ENCODE data around the gene BCCIP. TPM values are rescaled to one million over a fixed set of nuclear protein-coding genes. Genes with fewer than 3 reads are reported as not detected.

BCCIP gene
- 49.3 and 52.2 TPM in 2 replicates for total RNA-seq (2022)
- Bru-seq, nascent RNA = percentile 78 among the genes with signal in this experiment
- BruChase-seq, experiment 1, labeled RNA remaining after a 6-hour chase = percentile 75 among the genes with signal in this experiment
- BruChase-seq, experiment 2, labeled RNA remaining after a 2-hour chase = percentile 69 among the genes with signal in this experiment
- long read RNA-seq, transcript BCCIP-202 (7 exons, 2,337 nt) = minor isoform, 7 of 116 reads
- long read RNA-seq, transcript BCCIP-203 (8 exons, 1,433 nt) = minor isoform, 34 of 116 reads
- long read RNA-seq, transcript BCCIP-201 (7 exons, 1,236 nt) = major isoform, 61 of 116 reads
- long read RNA-seq, partial matches to known transcripts = 6 of 116 reads
- long read RNA-seq, other reads (novel, unspliced or antisense) = 8 of 116 reads

DNA sequence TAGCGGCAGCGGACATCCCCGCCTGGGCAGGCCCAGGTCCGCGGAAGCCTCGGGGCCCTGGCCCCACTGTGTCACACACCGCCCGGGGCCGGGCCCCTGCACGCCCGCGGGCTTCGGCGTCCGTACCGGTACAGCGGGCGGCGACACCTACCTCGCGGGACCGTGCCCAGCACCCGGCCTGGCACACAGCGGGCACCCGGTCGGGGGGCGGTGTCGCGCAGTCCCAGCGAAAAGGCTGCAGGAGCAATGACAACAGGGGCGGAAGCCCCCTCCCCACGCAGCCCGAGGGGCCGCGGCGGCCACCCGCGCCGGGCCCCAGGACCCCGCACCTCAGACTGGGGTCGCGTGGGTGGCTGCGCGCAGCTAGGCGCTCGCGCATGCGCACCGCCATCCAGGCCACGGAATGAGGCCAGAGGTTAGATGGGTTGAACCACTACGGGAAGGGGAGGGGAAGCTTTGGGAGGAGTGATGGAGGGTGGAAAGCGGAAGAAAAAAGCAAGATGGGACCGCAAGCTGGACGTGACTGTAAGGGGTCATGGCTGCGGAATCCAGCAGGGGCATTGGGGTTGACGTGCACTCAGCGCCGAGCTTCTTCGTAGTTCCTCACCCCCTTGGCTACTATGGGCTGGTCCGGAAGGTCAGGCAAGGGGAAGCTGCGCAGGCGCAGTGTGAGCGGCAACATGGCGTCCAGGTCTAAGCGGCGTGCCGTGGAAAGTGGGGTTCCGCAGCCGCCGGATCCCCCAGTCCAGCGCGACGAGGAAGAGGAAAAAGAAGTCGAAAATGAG, at the start of gene BCCIP, which contains the start of gene UROS:
Gene BCCIP, plus strand, starts transcription at position 669 of the 785 bp plus-strand sequence. Its CDS starts 12 bp downstream, at position 681.
Gene UROS, minus strand, starts transcription at position 381 of the 785 bp plus-strand sequence. CDS start 6,759 bp downstream, outside the sequence.
- Mint-ChIP-seq H3K4me3 (ENCODE audit: low read depth, unreplicated experiment) (no peak within 1 kb of the TSS), H3K4me1 (ENCODE audit: low read depth, unreplicated experiment) (peaks cover 11% of the 10 kb centered on the region), H3K27ac (ENCODE audit: unreplicated experiment) (no peak within 1 kb of the TSS), H3K36me3 (ENCODE audit: insufficient read depth, unreplicated experiment) (peaks cover 14% of the 10 kb centered on the region), H3K9me3 (ENCODE audit: low read depth, unreplicated experiment) (no peaks in the 10 kb centered on the region), H3K27me3 (ENCODE audit: unreplicated experiment) (no peaks in the 10 kb centered on the region)
- CTCF ChIA-PET = no interaction called here
- intact Hi-C loops (cut with micrococcal nuclease; ENCODE audit: unreplicated experiment) = no loop called here
- TF ChIP-seq, protein P1, sequence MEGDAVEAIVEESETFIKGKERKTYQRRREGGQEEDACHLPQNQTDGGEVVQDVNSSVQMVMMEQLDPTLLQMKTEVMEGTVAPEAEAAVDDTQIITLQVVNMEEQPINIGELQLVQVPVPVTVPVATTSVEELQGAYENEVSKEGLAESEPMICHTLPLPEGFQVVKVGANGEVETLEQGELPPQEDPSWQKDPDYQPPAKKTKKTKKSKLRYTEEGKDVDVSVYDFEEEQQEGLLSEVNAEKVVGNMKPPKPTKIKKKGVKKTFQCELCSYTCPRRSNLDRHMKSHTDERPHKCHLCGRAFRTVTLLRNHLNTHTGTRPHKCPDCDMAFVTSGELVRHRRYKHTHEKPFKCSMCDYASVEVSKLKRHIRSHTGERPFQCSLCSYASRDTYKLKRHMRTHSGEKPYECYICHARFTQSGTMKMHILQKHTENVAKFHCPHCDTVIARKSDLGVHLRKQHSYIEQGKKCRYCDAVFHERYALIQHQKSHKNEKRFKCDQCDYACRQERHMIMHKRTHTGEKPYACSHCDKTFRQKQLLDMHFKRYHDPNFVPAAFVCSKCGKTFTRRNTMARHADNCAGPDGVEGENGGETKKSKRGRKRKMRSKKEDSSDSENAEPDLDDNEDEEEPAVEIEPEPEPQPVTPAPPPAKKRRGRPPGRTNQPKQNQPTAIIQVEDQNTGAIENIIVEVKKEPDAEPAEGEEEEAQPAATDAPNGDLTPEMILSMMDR (IDR thresholded peaks at IDR 0.05; ENCODE audit: unreplicated experiment) = no peak
- BruUV-seq (replicated peaks) = no TSS peak
- DNase-seq = peak; percentile 79

GRCh38 chr10:125773687-125774543, 49.4 kb upstream of the BCCIP start:
- intact Hi-C loops (cut with micrococcal nuclease; ENCODE audit: unreplicated experiment) = no loop called here
- Mint-ChIP-seq H3K4me3 (ENCODE audit: low read depth, unreplicated experiment) (no peak overlapping the region), H3K27ac (ENCODE audit: unreplicated experiment) (no peak overlapping the region), H3K9me3 (ENCODE audit: low read depth, unreplicated experiment) (peaks cover 3% of the 10 kb centered on the region), H3K27me3 (ENCODE audit: unreplicated experiment) (peaks cover 32% of the 10 kb centered on the region), H3K4me1 (ENCODE audit: low read depth, unreplicated experiment) (no peaks in the 10 kb centered on the region), H3K36me3 (ENCODE audit: insufficient read depth, unreplicated experiment) (no peaks in the 10 kb centered on the region)
- TF ChIP-seq, protein P1 (IDR thresholded peaks at IDR 0.05; ENCODE audit: unreplicated experiment) = no peak
- DNase-seq = no peak
- CTCF ChIA-PET = no interaction called here
- no TSS peak for BruUV-seq (replicated peaks)

- no peaks in the 10 kb centered on the region for H3K4me1 Mint-ChIP-seq (ENCODE audit: low read depth, unreplicated experiment)
- CTCF ChIA-PET = no interaction called here
- peak overlapping the region; percentile 3 for H3K27ac Mint-ChIP-seq (ENCODE audit: unreplicated experiment)
- H3K27me3 Mint-ChIP-seq (ENCODE audit: unreplicated experiment) = peaks cover 32% of the 10 kb centered on the region
- no TSS peak for BruUV-seq (replicated peaks)
- DNase-seq = no peak
- TF ChIP-seq, protein P1 (IDR thresholded peaks at IDR 0.05; ENCODE audit: unreplicated experiment) = no peak
- H3K4me3 Mint-ChIP-seq (ENCODE audit: low read depth, unreplicated experiment) = no peak overlapping the region
- H3K9me3 Mint-ChIP-seq (ENCODE audit: low read depth, unreplicated experiment) = peaks cover 3% of the 10 kb centered on the region
- intact Hi-C loops (cut with micrococcal nuclease; ENCODE audit: unreplicated experiment) = no loop called here
- H3K36me3 Mint-ChIP-seq (ENCODE audit: insufficient read depth, unreplicated experiment) = no peaks in the 10 kb centered on the region
Observed at GRCh38 chr10:125774581-125775191, 48.7 kb upstream of the BCCIP start.
